ENCODE results near the gene HTR3A.
A peak's percentile ranks its signal among the peaks of the same experiment; 100 is the strongest.

Gene HTR3A

DNA sequence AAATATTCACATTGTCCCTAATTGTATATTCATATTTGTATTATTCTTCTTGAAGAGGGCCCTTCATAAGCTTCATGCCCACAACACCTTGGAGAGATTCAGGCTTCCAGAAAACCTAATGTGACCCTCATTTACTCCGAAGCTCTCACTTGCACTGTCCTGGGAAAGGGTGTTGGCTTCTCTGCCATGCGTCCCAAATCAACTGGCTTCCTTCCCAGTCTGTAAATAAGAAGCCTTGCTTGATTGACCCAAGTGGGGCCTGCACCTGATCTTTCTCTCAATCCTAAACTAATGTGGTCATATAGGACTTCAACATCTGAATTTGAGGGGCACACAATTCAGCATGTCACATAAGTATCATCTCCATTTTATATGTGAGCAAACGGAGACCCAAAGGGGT is 44.1 kb downstream of the HTR3A start:
- DNase-seq (ENCODE audit: low spot score): no peak

DNA sequence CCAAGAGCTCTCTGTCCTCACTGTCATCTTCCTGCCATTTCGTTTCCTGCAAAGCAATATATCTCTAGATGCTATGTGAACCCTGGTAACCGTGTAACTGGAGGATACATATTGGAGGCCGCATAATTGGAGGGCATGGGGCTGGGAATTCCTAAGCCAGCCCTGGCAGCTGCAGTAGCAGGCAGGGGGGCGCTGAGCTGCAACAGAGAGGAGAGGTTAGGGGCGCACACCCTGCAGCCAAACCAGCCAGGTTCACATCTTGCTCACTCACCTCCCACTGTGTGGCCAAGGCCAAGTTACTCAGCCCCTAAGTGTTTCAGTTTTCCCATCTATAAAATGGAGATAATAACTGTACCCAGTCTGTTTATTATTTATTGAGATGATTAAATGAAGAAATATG is 44.7 kb downstream of the HTR3A start:
- DNase-seq (ENCODE audit: low spot score): no peak

GRCh38 chr11:114025329-114025907 is 50.5 kb downstream of the HTR3A start:
- no peak for DNase-seq (ENCODE audit: low spot score)

GRCh38 chr11:114026355-114026754 is 51.4 kb downstream of the HTR3A start:
- no peak for DNase-seq (ENCODE audit: low spot score)

GRCh38 chr11:114027391-114027790 is 52.5 kb downstream of the HTR3A start:
- no peak for DNase-seq (ENCODE audit: low spot score)

- no peak for DNase-seq (ENCODE audit: low spot score)
Observed at GRCh38 chr11:114027926-114028325, 53.0 kb downstream of the HTR3A start.

- DNase-seq (ENCODE audit: low spot score): no peak
Observed at GRCh38 chr11:114031246-114031966, 56.5 kb downstream of the HTR3A start.

- DNase-seq (ENCODE audit: low spot score): no peak
Observed at GRCh38 chr11:114031967-114032320, 57.0 kb downstream of the HTR3A start.

DNA sequence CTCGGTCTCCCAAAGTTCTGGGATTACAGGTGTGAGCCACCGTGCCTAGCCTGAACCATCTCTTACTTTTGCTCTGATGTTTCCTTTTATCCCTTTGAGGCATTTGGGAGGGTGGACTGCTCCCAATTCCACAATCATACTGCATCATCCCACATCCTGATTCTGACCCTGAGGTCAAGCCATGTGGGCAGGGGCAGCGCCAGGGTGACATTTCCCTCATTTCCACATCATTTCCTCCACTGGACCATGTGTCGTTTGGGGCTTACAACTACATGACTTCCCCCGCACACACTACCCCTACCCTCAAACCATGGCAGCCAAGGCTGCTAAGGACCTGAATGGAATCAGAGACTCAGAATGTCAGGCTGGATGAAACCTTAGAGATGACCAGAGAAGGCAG is 58.2 kb downstream of the HTR3A start:
- no peak for DNase-seq (ENCODE audit: low spot score)

DNA sequence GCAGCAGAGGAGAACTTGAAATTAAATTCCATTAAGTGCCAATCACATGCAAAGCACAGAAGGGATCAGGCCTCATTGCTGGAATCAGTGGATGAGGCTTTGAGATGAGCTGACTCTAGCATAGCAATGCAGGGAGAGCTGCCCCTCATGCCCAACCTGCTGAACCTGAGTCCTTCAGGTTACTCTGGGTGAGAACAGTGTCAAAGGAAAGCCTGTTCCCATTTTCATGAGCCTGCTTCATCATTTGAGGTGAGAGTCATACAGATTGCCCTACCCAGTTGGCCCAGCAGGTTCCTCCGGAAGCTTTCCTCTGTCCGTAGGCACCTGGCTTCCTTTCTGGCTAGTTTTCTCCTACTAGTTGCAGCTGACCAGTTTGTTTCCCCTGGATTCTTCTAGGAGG is 58.7 kb downstream of the HTR3A start:
- DNase-seq (ENCODE audit: low spot score): no peak

DNA sequence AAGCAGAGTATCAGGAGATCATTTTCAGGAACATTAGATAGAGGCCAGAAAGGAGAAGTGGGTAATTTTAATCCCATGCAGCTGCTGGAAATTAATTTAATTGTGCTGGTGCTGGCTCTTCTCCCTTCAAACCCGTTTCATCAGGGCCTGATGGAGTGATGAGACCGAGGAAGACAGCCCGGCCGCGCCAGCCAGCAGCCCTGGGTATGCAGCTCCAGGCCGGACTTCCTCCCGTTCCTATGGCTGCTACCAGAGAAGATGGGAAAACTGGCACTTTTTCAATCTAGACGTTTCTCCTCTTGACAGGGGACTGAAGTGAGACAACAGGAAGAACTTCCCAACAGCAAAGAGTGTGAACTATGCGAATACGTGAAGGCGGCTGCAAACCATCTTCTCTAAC is 60.0 kb downstream of the HTR3A start:
- DNase-seq (ENCODE audit: low spot score): no peak

- DNase-seq (ENCODE audit: low spot score): peak; percentile 93
Observed at GRCh38 chr11:114036147-114036811, 61.4 kb downstream of the HTR3A start.

DNA sequence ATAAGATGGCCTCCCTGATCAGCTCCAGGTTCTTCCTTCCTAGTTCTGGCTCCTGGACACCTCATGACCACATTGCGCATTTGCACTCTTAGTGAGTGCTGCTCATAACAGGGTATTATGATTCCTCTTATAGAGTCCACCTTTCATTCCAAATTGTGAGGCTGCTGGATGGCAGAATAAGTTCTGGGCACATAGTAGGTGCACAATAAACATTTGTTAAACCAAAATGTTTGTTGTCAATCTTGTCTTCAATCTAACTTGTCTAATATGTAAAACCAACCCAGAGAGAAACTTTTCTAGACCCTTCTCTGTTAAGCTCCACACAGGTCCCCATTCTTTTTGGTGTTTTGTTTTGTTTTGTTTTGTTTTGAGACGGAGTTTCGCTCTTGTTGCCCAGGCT is 62.0 kb downstream of the HTR3A start:
- DNase-seq (ENCODE audit: low spot score): no peak

- no peak for DNase-seq (ENCODE audit: low spot score)
Observed at GRCh38 chr11:114039551-114039950, 64.6 kb downstream of the HTR3A start.
